H1 (cell line): ENCODE measurements around the gene ZBED6. TPM values are rescaled to one million over a fixed set of nuclear protein-coding genes. Genes with fewer than 3 reads are reported as not detected.

Experiments
- CTCF ChIA-PET: fragments of 300-600 bp; sonication (Branson Sonifier 250); formaldehyde crosslinking; loops from one replicate; lab custom pipeline; 2021; ENCODE audit not compliant: partially characterized antibody; lab: Charles Lee
- POLR2A ChIA-PET: fragments of 300-600 bp; sonication (Branson Sonifier 250); formaldehyde crosslinking; loops from one replicate; lab custom pipeline; 2021; ENCODE audit warnings: inconsistent platforms; ENCODE audit not compliant: partially characterized antibody; lab: Charles Lee
- DNase-seq, 2 experiments: peaks; one replicate each; pipeline versions ENCODE4 v3.0.0 to v3.0.0-alpha.2; 2010 to 2022; ENCODE audit warnings: low spot score in 2 of 2, low read depth in 1 of 2, mixed read lengths in 1 of 2
- FAIRE-seq: peaks from 2 replicates; lab custom pipeline; 2011; peaks lifted over from hg19 to GRCh38; lab: Jason Lieb, UNC
- H2AFZ ChIP-seq: 2 replicates; pipeline ENCODE4 v1.8.1; 2012; ENCODE audit warnings: low read length, inconsistent platforms
- H2AK5ac ChIP-seq: 2 replicates; pipeline ENCODE4 v1.6.1; 2013; ENCODE audit warnings: low read depth, low read length
- H2BK120ac ChIP-seq: replicated peaks from 2 replicates; pipeline ENCODE3; 2013; ENCODE audit warnings: low read depth, low read length, inconsistent platforms
- H2BK12ac ChIP-seq: 2 replicates; pipeline ENCODE4 v1.6.1; 2013; ENCODE audit warnings: low read depth, low read length
- H2BK15ac ChIP-seq: 2 replicates; pipeline ENCODE4 v1.6.1; 2013; ENCODE audit warnings: low read length
- H2BK20ac ChIP-seq: 2 replicates; pipeline ENCODE4 v1.6.1; 2013; ENCODE audit warnings: low read length
- H2BK5ac ChIP-seq: 2 replicates; pipeline ENCODE4 v1.6.1; 2013; ENCODE audit warnings: low read depth, low read length
- H3K14ac ChIP-seq: 2 replicates; pipeline ENCODE4 v1.6.1; 2013; ENCODE audit warnings: inconsistent platforms; ENCODE audit not compliant: insufficient read length
- H3K18ac ChIP-seq: 2 replicates; pipeline ENCODE4 v1.6.1; 2013; ENCODE audit warnings: low read length; ENCODE audit errors: extremely low read depth
- H3K23ac ChIP-seq: 2 replicates; pipeline ENCODE4 v1.6.1; 2013; ENCODE audit warnings: inconsistent platforms; ENCODE audit not compliant: insufficient read length
- H3K23me2 ChIP-seq: 2 replicates; pipeline ENCODE4 v1.6.1; 2013; ENCODE audit warnings: low read depth, low read length
- H3K27ac ChIP-seq: 2 replicates; pipeline ENCODE4 v1.6.1; 2011; ENCODE audit warnings: low read depth, low read length, inconsistent platforms
- H3K27me3 ChIP-seq, 4 experiments: replicated peaks in 1 of 4; 1 replicate in 1 of 4; 2 replicates in 3 of 4; pipeline versions ENCODE4 v1.6.1 to v1.8.1; 2011 to 2013; ENCODE audit warnings: low read length in 3 of 4, mild to moderate bottlenecking in 3 of 4, inconsistent platforms in 2 of 4, mixed read lengths in 2 of 4, moderate library complexity in 1 of 4; ENCODE audit not compliant: control insufficient read depth in 3 of 4, insufficient read depth in 3 of 4; ENCODE audit errors: extremely low read depth in 1 of 4
- H3K36me3 ChIP-seq, 4 experiments: 2 replicates each; pipeline versions ENCODE4 v1.6.1 to v1.8.1; 2011 to 2013; ENCODE audit warnings: mild to moderate bottlenecking in 4 of 4, low read length in 3 of 4, moderate library complexity in 2 of 4, control low read depth in 1 of 4, inconsistent platforms in 1 of 4; ENCODE audit not compliant: insufficient read depth in 4 of 4, control insufficient read depth in 2 of 4
- H3K4ac ChIP-seq: replicated peaks from 2 replicates; pipeline ENCODE3; 2013; ENCODE audit warnings: low read length, low read depth, mixed read lengths, inconsistent platforms; ENCODE audit not compliant: insufficient read length
- H3K4me1 ChIP-seq, 4 experiments: replicated peaks in 1 of 4; 1 replicate in 1 of 4; 2 replicates in 3 of 4; pipeline versions ENCODE4 v1.6.1 to v1.8.1; 2011 to 2013; ENCODE audit warnings: low read length in 3 of 4, inconsistent platforms in 2 of 4, mixed read lengths in 1 of 4; ENCODE audit not compliant: insufficient read depth in 4 of 4, control insufficient read depth in 3 of 4
- H3K4me2 ChIP-seq, 2 experiments: 2 replicates each; pipeline versions ENCODE4 v1.6.1 to v1.8.1; 2011 to 2013; ENCODE audit warnings: low read depth in 2 of 2, low read length in 2 of 2, control low read depth in 1 of 2, inconsistent platforms in 1 of 2, mild to moderate bottlenecking in 1 of 2; ENCODE audit not compliant: insufficient read depth in 1 of 2
- H3K4me3 ChIP-seq, 4 experiments: fragments of 200-600, 300-600 bp in 1 of 4; sonication (generic), shearing (Covaris generic), sonication (Bioruptor Twin) in 1 of 4; 2 replicates each; pipeline versions ENCODE4 v1.5.1 to v1.8.1; 2011 to 2016; ENCODE audit warnings: low read length in 4 of 4, low read depth in 3 of 4, control low read depth in 2 of 4, inconsistent platforms in 2 of 4, mild to moderate bottlenecking in 2 of 4, mixed read lengths in 1 of 4, moderate library complexity in 1 of 4; ENCODE audit not compliant: insufficient read depth in 2 of 4; ENCODE audit errors: extremely low read depth in 1 of 4
- H3K56ac ChIP-seq: replicated peaks from 2 replicates; pipeline ENCODE3; 2013; ENCODE audit warnings: low read depth, mild to moderate bottlenecking, mixed read lengths, low read length, inconsistent platforms; ENCODE audit not compliant: insufficient read length
- H3K79me1 ChIP-seq: 2 replicates; pipeline ENCODE4 v1.6.1; 2013; ENCODE audit warnings: low read depth, low read length, control low read depth
- H3K79me2 ChIP-seq, 2 experiments: 2 replicates each; pipeline versions ENCODE4 v1.6.1 to v1.8.1; 2012 to 2013; ENCODE audit warnings: low read length in 2 of 2, mild to moderate bottlenecking in 2 of 2, inconsistent platforms in 1 of 2; ENCODE audit not compliant: insufficient read depth in 2 of 2, control insufficient read depth in 1 of 2
- H3K9ac ChIP-seq, 4 experiments: replicated peaks in 1 of 4; 1 replicate in 1 of 4; 2 replicates in 3 of 4; pipeline versions ENCODE4 v1.6.1 to v1.8.1; 2011 to 2013; ENCODE audit warnings: low read depth in 3 of 4, low read length in 3 of 4, control low read depth in 2 of 4, mild to moderate bottlenecking in 2 of 4, moderate library complexity in 2 of 4, inconsistent platforms in 1 of 4; ENCODE audit errors: extremely low read depth in 1 of 4
- H3K9me3 ChIP-seq, 2 experiments: 2 replicates each; pipeline versions ENCODE4 v1.6.1 to v1.8.1; 2012 to 2013; ENCODE audit warnings: mild to moderate bottlenecking in 2 of 2, moderate library complexity in 2 of 2, control low read depth in 1 of 2, inconsistent platforms in 1 of 2, low read depth in 1 of 2, low read length in 1 of 2, mixed read lengths in 1 of 2; ENCODE audit not compliant: insufficient read depth in 2 of 2
- H4K20me1 ChIP-seq, 2 experiments: replicated peaks in 1 of 2; 2 replicates each; pipeline versions ENCODE3 to v1.8.1; 2011 to 2013; ENCODE audit warnings: inconsistent platforms in 2 of 2, low read length in 2 of 2, mild to moderate bottlenecking in 1 of 2; ENCODE audit not compliant: insufficient read depth in 2 of 2, control insufficient read depth in 1 of 2
- H4K5ac ChIP-seq: 2 replicates; pipeline ENCODE4 v1.6.1; 2013; ENCODE audit warnings: low read length, low read depth, mixed read lengths, inconsistent platforms; ENCODE audit not compliant: insufficient read length
- H4K8ac ChIP-seq: 2 replicates; pipeline ENCODE4 v1.8.0; 2013; ENCODE audit warnings: mild to moderate bottlenecking, moderate library complexity, low read length, inconsistent platforms; ENCODE audit not compliant: insufficient read depth; ENCODE audit errors: extremely low read depth
- H4K91ac ChIP-seq: replicated peaks from 2 replicates; pipeline ENCODE3; 2013; ENCODE audit warnings: low read length, mixed read lengths, inconsistent platforms; ENCODE audit not compliant: insufficient read length
- ATF2 ChIP-seq: IDR thresholded peaks from 2 replicates; pipeline ENCODE4 v1.6.1; 2012; ENCODE audit warnings: low read length, inconsistent platforms
- BCL11A ChIP-seq, 2 experiments: IDR thresholded peaks; one replicate each; pipeline ENCODE4 v1.6.1; 2011; ENCODE audit warnings: low read depth in 2 of 2, low read length in 2 of 2, mild to moderate bottlenecking in 2 of 2
- BRCA1 ChIP-seq: IDR thresholded peaks from 2 replicates; pipeline ENCODE4 v1.6.1; 2012; ENCODE audit warnings: low read depth, low read length, improper control_type of control experiment
- CBX8 ChIP-seq: fragments of 300-800, 300-1000 bp; sonication (generic); IDR thresholded peaks from 2 replicates; pipeline ENCODE4 v1.7.1; 2016; ENCODE audit warnings: low read depth, low read length, borderline replicate concordance
- E2F6 ChIP-seq: IDR thresholded peaks from 2 replicates; pipeline ENCODE4 v1.6.1; 2012; ENCODE audit warnings: inconsistent platforms
- EGR1 ChIP-seq: IDR thresholded peaks from 2 replicates; pipeline ENCODE4 v1.6.1; 2011; ENCODE audit warnings: low read depth, low read length, borderline replicate concordance
- HDAC2 ChIP-seq, 2 experiments: fragments of 300-600 bp in 1 of 2; sonication (generic) in 1 of 2; IDR thresholded peaks; 2 replicates each; pipeline ENCODE4 v1.6.1; 2011 to 2012; ENCODE audit warnings: low read depth in 2 of 2, low read length in 2 of 2, mild to moderate bottlenecking in 2 of 2, moderate library complexity in 2 of 2, borderline replicate concordance in 1 of 2, inconsistent platforms in 1 of 2
- JUN ChIP-seq: IDR thresholded peaks from 2 replicates; pipeline ENCODE4 v1.6.1; 2011; ENCODE audit warnings: low read depth, mild to moderate bottlenecking, improper control_type of control experiment, low read length
- NRF1 ChIP-seq: IDR thresholded peaks from 2 replicates; pipeline ENCODE4 v1.6.1; 2011; ENCODE audit warnings: mild to moderate bottlenecking, low read depth, low read length, improper control_type of control experiment
- POLR2A ChIP-seq, 2 experiments: IDR thresholded peaks; 1 replicate in 1 of 2; 2 replicates in 1 of 2; pipeline ENCODE4 v1.6.1; 2011; ENCODE audit warnings: low read depth in 2 of 2, low read length in 2 of 2, mild to moderate bottlenecking in 2 of 2; ENCODE audit errors: control extremely low read depth in 1 of 2
- RBBP5 ChIP-seq: IDR thresholded peaks from 2 replicates; pipeline ENCODE4 v1.7.1; 2012; ENCODE audit warnings: low read depth, mild to moderate bottlenecking, inconsistent platforms, low read length, moderate library complexity, borderline replicate concordance
- ZNF274 ChIP-seq: IDR thresholded peaks from 2 replicates; pipeline ENCODE4 v1.7.0; 2012; ENCODE audit warnings: low read length, borderline replicate concordance; ENCODE audit errors: extremely low read depth
- WGBS, 2 experiments: shearing (Covaris generic) in 1 of 2; methylation state at CpG; one replicate each; pipeline versions ENCODE4 v1.1.6 to v1.1.7; 2013 to 2015; ENCODE audit warnings: low lambda C conversion rate in 2 of 2, mixed read lengths in 2 of 2, inconsistent platforms in 1 of 2, low coverage in 1 of 2, missing lambda C conversion rate in 1 of 2; ENCODE audit not compliant: insufficient replicate concordance in 2 of 2, insufficient coverage in 1 of 2, insufficient read length in 1 of 2; ENCODE audit errors: extremely low coverage in 1 of 2, missing lambda C conversion rate in 1 of 2; 5-methylcytosine and 5-hydroxymethylcytosine counted together
- polyA plus RNA-seq, 7 experiments: library from polyadenylated mRNA; depleted of rRNA in 3 of 7; stranded (reverse) in 5 of 7; unstranded in 2 of 7; fragments of >200 nt in 5 of 7; fragments of 200-250 nt in 2 of 7; gene quantifications; 1 replicate in 5 of 7; 2 replicates in 1 of 7; 4 replicates in 1 of 7; pipeline versions ENCODE4 v1.2.1 to v1.2.3, GENCODE V29; 2011 to 2013; ENCODE audit warnings: missing spikeins in 2 of 7, mixed read lengths in 2 of 7
- total RNA-seq: library from RNA; stranded (reverse); fragmentation: NEBNext Ultra II Directional; extraction: Animal tissue kit (Norgen Biotek cat#: 25700); gene quantifications from 2 replicates; pipeline ENCODE4 v1.2.1, GENCODE V29; 2021

ZBED6 gene
- total and polyA plus RNA-seq, 2 of the 8 experiments (the other 6 are each of a cell fraction or from before 2014, with no cell fraction given) = 1.4 to 25.9 TPM

- no peak overlapping the region for H2BK20ac ChIP-seq
- no peak overlapping the region for H2BK120ac ChIP-seq
- H3K23me2 ChIP-seq = no peaks in the 10 kb centered on the region
- FAIRE-seq = no peak
- H2AK5ac ChIP-seq = no peak overlapping the region
- no peaks in the 10 kb centered on the region for H3K4me1 ChIP-seq
- H3K79me2 ChIP-seq = peaks cover 0 to 28% of the 10 kb centered on the region in 2 experiments; a peak in 2 of 4 replicates
- peaks cover 4% of the 10 kb centered on the region; the same call in 1 of the 2 replicates for H3K79me1 ChIP-seq
- no peak overlapping the region for H3K56ac ChIP-seq
- H3K9me3 ChIP-seq = no peaks in the 10 kb centered on the region
- no peak overlapping the region for H3K9ac ChIP-seq
- H4K91ac ChIP-seq = no peak overlapping the region
- H3K27me3 ChIP-seq = no peaks in the 10 kb centered on the region
- no peak overlapping the region for H3K4ac ChIP-seq
- H4K20me1 ChIP-seq = peaks cover 5 to 7% of the 10 kb centered on the region in 2 experiments
- H3K23ac ChIP-seq = no peak overlapping the region
- H3K4me3 ChIP-seq = no peak overlapping the region
- WGBS, 2 experiments = 84% methylated on average over 1 of the region's 1 CpG; no CpG with 5 or more reads in 1 of the 2 experiments
- H3K14ac ChIP-seq = no peak overlapping the region
- DNase-seq = no peak
- no peak overlapping the region for H3K4me2 ChIP-seq
- H4K5ac ChIP-seq = no peak overlapping the region
- no peak overlapping the region for H2BK15ac ChIP-seq
- no peak overlapping the region for H3K18ac ChIP-seq
- H2BK12ac ChIP-seq = no peak overlapping the region
- no peak overlapping the region for H3K27ac ChIP-seq
- H3K36me3 ChIP-seq = peaks cover 9 to 59% (median 40%) of the 10 kb centered on the region in 4 experiments
- POLR2A ChIA-PET = interaction anchor here (1.1 to 1.2 kb wide), 2 partner anchors 12 to 13 kb away, joined by 3 read pairs; no protein-coding TSS in a partner anchor
- no peak overlapping the region for H2AFZ ChIP-seq
- H4K8ac ChIP-seq = no peak overlapping the region
- H2BK5ac ChIP-seq = no peak overlapping the region
- CTCF ChIA-PET = no interaction called here
- TF ChIP-seq BCL11A (IDR thresholded peaks at IDR 0.05; ENCODE audit: low read depth in 2 of 2, low read length in 2 of 2) = no peak
- TF ChIP-seq BRCA1 = no peak
- TF ChIP-seq EGR1 = no peak
- TF ChIP-seq NRF1 = no peak
- no peak for TF ChIP-seq HDAC2 (IDR thresholded peaks at IDR 0.05; ENCODE audit: borderline replicate concordance in 1 of 2, low read depth in 2 of 2, low read length in 2 of 2)
- no peak for TF ChIP-seq E2F6
- TF ChIP-seq JUN = no peak
- TF ChIP-seq POLR2A (IDR thresholded peaks at IDR 0.05; ENCODE audit: control extremely low read depth in 1 of 2, low read depth in 2 of 2, low read length in 2 of 2) = no peak
- TF ChIP-seq ATF2 = no peak
- TF ChIP-seq RBBP5 = no peak
- TF ChIP-seq ZNF274 = no peak
- TF ChIP-seq CBX8 = no peak
Measured at GRCh38 chr1:203823306-203823705, 27.9 kb downstream of the ZBED6 start.
